Stimulated activated CD8-positive, alpha-beta memory T cell treated with anti-CD3 and anti-CD28 coated beads, Interleukin-4, amount 100 ng/mL, for 1 hour (primary cell): ENCODE results near the gene DIP2B.
"Not testable (repeated sequence)": the region's sequence is repeated elsewhere in the genome, so short reads cannot be mapped to it uniquely, and the experiment has no call there.

Experiments used
- DNase-seq, 2 donors: peaks; one replicate each; pipeline ENCODE4 v3.0.0-alpha.2; 2020; ENCODE audit warnings: low read depth in 2 of 2, low spot score in 1 of 2

Gene DIP2B

GRCh38 chr12:50518090-50518489 is 13.3 kb downstream of the DIP2B start:
- DNase-seq: no peak

GRCh38 chr12:50519353-50519752 is 14.6 kb downstream of the DIP2B start:
- DNase-seq: no peak

GRCh38 chr12:50520416-50521207 is 15.8 kb downstream of the DIP2B start:
- DNase-seq: no peak

- DNase-seq: not testable (repeated sequence)
These were observed 17.0 kb downstream of the DIP2B start for GRCh38 chr12:50521781-50522180.

GRCh38 chr12:50523772-50524171 is 19.0 kb downstream of the DIP2B start:
- no peak for DNase-seq

- DNase-seq: no peak
These were observed 19.8 kb downstream of the DIP2B start for GRCh38 chr12:50524621-50525020.

- no peak for DNase-seq
These were observed 20.6 kb downstream of the DIP2B start for GRCh38 chr12:50525422-50525821.

- DNase-seq: no peak
These were observed 22.6 kb downstream of the DIP2B start for GRCh38 chr12:50527359-50527726.

GRCh38 chr12:50528800-50529199 is 24.0 kb downstream of the DIP2B start:
- no peak for DNase-seq

- DNase-seq: no peak
These were observed 24.6 kb downstream of the DIP2B start for GRCh38 chr12:50529345-50529744.

GRCh38 chr12:50530532-50530931 is 25.7 kb downstream of the DIP2B start:
- no peak for DNase-seq

- no peak for DNase-seq
These were observed 28.4 kb downstream of the DIP2B start for GRCh38 chr12:50533203-50533584.

GRCh38 chr12:50533971-50534370 is 29.2 kb downstream of the DIP2B start:
- no peak for DNase-seq

GRCh38 chr12:50536831-50537537 is 32.2 kb downstream of the DIP2B start:
- no peak for DNase-seq

- DNase-seq: no peak
These were observed 32.7 kb downstream of the DIP2B start for GRCh38 chr12:50537538-50537919.

- no peak for DNase-seq
These were observed 33.4 kb downstream of the DIP2B start for GRCh38 chr12:50538182-50538581.

GRCh38 chr12:50541139-50541538 is 36.4 kb downstream of the DIP2B start:
- DNase-seq: no peak

GRCh38 chr12:50542448-50542847 is 37.7 kb downstream of the DIP2B start:
- DNase-seq: no peak

GRCh38 chr12:50543188-50543587 is 38.4 kb downstream of the DIP2B start:
- not testable (repeated sequence) for DNase-seq

GRCh38 chr12:50545213-50545612 is 40.4 kb downstream of the DIP2B start:
- no peak for DNase-seq

GRCh38 chr12:50545786-50546185 is 41.0 kb downstream of the DIP2B start:
- DNase-seq: no peak

GRCh38 chr12:50546441-50547318 is 41.9 kb downstream of the DIP2B start:
- no peak for DNase-seq
